GM19324 (cell line): Measurements from ENCODE around the gene TAF3.

Experiments
- ATAC-seq: cut with Tn5 transposase; IDR thresholded peaks from one replicate; pipeline ENCODE4 v1.9.1; 2021; ENCODE audit warnings: mild to moderate bottlenecking, moderate library complexity; ENCODE audit not compliant: unreplicated experiment, low FRiP score

Gene TAF3

DNA sequence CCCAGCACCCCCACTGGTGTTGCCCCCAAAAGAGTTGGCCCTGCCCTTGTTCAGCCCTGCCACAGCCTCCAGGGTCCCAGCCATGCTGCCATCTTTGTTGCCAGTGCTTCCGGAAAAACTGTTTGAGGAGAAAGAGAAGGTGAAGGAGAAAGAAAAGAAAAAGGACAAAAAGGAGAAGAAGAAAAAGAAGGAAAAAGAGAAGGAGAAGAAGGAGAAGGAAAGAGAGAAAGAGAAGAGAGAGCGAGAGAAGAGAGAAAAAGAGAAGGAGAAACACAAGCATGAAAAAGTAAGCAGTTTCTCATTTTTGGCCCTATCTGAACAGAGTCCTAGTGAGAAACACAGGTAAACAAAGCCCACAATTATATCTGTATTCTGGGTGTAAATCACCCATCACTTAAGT lies 147.2 kb downstream of the TAF3 start:
- no peak for ATAC-seq

- no peak for ATAC-seq
Observed at GRCh38 chr10:7967035-7967434, 148.7 kb downstream of the TAF3 start.

GRCh38 chr10:7968510-7969112 lies 150.3 kb downstream of the TAF3 start:
- ATAC-seq: no peak

GRCh38 chr10:7969623-7970022 lies 151.3 kb downstream of the TAF3 start:
- ATAC-seq: no peak

DNA sequence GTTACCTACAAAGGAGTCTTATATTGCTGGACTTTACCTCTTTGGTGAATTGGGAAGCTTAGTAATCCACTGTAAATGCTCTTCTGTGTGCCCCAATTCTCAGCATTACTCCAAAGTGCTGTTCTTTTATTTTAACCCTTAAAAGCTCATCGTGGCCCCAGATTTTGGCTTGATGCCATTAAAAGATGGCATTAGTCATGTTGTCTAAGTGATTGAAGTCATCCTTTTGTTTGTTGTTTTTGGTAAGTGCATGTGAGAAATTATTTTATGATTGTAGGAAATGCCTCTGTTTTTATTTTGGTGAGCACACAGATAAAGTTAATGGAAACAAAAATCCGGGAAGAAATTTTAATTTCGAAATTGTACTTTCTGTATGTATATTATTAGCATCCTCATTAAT lies 153.6 kb downstream of the TAF3 start:
- no peak for ATAC-seq

GRCh38 chr10:7972367-7972766 lies 154.1 kb downstream of the TAF3 start:
- no peak for ATAC-seq

- ATAC-seq: no peak
Observed at GRCh38 chr10:7980196-7980595, 161.9 kb downstream of the TAF3 start.

DNA sequence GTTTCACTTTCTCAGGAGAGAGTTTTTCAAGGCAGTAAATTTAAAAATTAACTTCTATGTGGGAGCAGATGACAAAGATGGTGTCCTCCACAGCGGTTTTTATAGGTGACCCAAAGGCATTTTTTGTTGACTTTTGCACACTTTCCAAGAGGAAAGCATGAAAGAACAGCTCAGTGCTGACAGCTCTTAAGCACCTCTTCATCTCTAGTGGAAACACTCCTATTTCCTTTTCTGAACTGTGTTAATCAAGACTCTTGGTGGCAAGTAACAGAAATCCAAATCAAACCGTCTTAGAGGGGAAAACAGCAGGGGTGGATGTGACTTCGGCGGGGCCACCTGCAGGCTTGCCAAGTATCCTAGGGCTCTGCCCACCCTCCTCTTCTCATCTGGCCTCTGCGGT lies 164.4 kb downstream of the TAF3 start:
- no peak for ATAC-seq

- no peak for ATAC-seq
Observed at GRCh38 chr10:7984325-7984724, 166.0 kb downstream of the TAF3 start.

GRCh38 chr10:7984896-7985295 lies 166.6 kb downstream of the TAF3 start:
- ATAC-seq: no peak

DNA sequence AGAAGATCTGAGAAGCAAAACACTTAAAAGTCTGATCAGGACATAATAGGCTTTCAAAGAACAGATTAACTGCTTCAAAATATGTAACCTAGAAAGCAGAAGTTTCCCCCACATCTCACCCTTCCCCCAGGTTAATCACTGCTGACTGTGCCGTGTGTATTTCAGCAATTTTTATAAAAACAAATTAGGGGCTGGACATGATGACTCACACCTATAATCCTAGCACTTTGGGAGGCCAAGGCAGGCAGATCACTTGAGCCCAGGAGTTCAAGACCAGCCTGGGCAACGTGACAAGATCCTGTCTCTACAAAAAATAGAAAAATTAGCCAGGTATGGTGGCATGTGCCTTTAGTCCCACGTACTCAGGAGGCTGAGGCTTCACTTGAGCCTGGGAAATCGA lies 168.5 kb downstream of the TAF3 start:
- no peak for ATAC-seq

DNA sequence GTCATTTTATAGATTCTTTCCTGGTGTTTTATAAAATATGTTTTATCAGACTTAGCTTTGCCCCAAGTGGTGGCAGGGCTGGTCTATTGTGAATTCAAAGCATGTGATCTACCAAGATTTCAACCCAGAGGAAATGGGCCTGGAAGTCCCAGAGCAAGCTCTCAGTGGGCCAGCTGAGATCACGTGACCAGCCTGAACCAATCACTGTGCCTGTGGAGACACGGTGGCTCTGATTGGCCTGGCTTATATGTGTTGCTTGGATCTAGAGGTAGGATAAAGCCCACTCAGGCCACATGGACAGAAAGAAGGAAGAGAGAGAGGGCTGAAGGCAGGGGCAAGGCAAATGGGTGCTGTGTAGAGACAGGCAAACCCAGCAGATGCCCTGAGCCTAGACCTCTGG lies 170.7 kb downstream of the TAF3 start:
- no peak for ATAC-seq

- no peak for ATAC-seq
Observed at GRCh38 chr10:7998831-7999230, 180.5 kb downstream of the TAF3 start.

DNA sequence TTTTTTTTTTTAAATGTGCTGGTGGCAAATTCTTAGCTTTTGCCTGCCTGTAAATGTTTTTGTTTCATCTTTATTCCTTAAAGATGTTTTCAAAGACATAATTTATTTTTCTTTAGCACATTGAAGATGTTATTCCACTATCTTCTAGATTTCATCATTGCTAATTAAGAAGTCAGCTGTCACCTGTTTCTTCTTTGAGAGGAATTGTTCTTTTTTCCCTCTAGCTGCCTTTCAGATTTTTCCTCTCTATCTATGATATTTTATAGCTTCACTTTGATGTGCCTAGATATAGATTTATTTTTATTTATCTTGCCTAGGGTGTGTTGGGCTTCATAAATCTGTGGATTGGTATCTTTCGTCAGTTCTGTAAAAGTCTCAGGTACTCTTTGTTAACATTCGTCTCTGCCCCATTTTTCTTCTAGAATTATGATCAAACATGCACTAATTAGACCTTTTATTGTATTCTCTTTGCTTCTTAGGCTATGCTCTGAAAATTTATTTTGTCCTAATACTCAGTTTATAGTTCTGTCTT lies 186.2 kb downstream of the TAF3 start:
- ATAC-seq: no peak

DNA sequence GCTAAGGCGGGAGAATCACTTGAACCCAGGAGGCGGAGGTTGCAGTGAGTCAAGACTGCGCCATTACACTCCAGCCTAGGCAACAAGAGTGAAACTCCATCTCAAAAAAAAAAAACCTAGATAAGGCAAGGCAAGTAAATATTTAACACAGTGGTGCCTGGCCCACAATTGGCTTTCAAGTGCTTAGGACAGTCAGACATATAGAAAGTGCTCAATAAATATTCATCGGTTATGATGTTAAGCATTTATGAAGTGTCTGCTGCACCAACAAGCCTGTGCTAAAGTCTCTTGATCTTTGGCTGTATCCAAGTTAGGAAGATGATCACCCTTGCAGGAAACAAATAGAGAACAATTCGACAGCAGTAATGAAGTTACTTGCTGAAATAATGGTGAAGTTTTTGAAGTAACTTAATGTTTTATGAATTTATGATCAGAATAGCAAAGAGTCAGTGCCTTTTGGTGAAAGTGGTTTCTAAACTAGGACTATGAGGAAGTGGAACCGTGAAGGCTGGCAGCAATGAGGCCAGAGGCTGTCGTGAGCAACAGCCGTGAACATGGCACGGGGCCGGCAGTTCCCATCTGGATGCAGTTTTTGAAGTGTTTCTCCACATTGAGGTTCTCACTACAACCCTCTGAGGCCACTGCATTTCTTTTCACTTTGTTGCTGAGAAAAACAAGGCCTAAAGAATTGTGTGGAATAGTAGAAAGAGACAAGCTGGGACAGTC lies 188.1 kb downstream of the TAF3 start:
- ATAC-seq: peak; percentile 86

- no peak for ATAC-seq
Observed at GRCh38 chr10:8009031-8009430, 190.7 kb downstream of the TAF3 start.

GRCh38 chr10:8013006-8013405 lies 194.7 kb downstream of the TAF3 start:
- no peak for ATAC-seq

DNA sequence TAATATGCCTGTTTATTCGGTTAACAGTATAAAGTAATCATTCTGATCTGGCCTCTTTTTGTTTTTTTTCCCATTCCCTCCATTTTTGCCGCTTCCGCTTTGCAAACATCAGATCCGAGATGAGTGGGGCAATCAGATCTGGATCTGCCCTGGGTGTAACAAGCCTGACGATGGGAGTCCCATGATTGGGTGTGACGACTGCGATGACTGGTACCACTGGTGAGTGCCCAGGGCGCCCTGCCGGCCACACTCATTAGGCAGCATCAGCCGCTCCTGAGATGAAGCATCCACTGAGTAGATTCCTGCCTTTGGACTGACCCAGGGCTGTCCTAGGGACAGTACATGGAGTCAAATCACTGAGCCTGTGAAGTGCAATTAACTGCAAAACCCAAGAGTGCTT lies 195.3 kb downstream of the TAF3 start:
- ATAC-seq: no peak

DNA sequence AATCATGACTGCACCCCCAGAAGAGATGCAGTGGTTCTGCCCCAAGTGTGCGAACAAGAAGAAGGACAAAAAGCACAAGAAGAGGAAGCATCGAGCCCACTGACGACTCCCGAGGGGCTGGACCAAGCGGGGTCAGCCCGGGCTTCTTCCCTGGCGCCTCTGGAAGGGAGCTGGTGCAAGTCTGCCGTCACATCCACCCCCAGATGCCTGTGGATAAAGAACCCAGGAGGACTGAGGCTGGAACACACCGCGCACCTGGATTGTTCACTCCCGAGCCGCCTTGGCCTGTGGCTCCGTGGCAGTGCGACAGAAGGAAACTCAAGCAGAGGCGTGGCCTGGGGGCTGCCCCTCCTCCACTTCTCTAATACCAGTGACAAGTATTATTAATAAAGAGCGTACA lies 196.3 kb downstream of the TAF3 start:
- ATAC-seq: no peak

DNA sequence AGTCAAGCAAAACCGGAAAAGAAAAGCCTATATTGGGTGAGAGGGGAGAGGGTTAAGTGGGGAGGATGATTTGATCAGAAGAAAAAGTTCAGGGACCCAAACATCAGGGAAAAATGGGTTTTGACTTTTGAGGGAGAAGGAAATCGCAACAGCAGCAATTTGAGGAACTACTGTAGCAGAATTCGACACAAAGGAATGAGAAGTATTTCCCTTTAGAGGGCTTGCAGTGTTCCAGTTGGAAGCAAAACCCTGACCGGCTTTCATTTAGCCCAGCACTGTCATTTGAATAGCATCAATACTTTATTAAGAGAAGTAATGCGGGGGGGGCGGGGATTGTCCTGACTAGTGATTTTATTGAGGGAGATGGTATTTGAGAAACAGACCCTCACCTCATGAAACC lies 199.0 kb downstream of the TAF3 start:
- ATAC-seq: no peak

- no peak for ATAC-seq
Observed at GRCh38 chr10:8023321-8023720, 205.0 kb downstream of the TAF3 start.

DNA sequence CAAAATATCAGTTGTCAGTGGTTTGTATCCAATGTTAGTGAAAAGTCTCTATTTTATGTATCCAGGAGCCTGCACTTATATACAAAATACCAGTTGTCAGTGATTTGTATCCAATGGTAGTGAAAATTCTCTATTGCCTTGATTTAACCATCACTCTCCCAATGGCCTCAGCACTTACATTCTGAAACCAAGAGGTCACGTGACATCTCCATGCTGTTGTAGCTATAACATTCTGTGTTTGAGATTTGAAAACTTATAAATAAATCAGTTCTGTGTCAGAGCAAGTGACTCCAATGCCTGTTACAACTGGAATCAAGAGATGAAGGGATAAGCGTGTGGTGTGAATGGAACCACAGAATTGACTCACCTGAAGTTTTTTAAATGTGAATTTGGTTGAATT lies 205.5 kb downstream of the TAF3 start:
- ATAC-seq: no peak
